Fibroblast of skin of scalp (primary cell): ENCODE data around the gene UGT2B15. TPM values are rescaled to one million over a fixed set of nuclear protein-coding genes. Genes with fewer than 3 reads are reported as not detected.
"Not testable (repeated sequence)": the region's sequence is repeated elsewhere in the genome, so short reads cannot be mapped to it uniquely, and the experiment has no call there.

Source experiments
- DNase-seq: peaks from one replicate; pipeline ENCODE4 v3.0.0-alpha.2; 2013
- polyA plus RNA-seq, 2 experiments: library from polyadenylated mRNA; unstranded; fragments of 120-200 nt; gene quantifications; one replicate each; pipeline ENCODE4 v1.2.1, GENCODE V29; 2013; ENCODE audit not compliant: insufficient read length in 2 of 2

Gene UGT2B15
- polyA plus RNA-seq (2013, experiment 1 of 2; ENCODE audit: insufficient read length): not detected
- not detected for polyA plus RNA-seq (2013, experiment 2 of 2; ENCODE audit: insufficient read length)

GRCh38 chr4:68670479-68670939, at the start of gene UGT2B15:
Gene UGT2B15 (minus strand): TSS chr4:68670652. CDS start chr4:68670618, 34 bp downstream.
- not testable (repeated sequence) for DNase-seq

- DNase-seq: no peak
These were observed 48.6 kb upstream of the UGT2B15 start for GRCh38 chr4:68719075-68719473.

DNA sequence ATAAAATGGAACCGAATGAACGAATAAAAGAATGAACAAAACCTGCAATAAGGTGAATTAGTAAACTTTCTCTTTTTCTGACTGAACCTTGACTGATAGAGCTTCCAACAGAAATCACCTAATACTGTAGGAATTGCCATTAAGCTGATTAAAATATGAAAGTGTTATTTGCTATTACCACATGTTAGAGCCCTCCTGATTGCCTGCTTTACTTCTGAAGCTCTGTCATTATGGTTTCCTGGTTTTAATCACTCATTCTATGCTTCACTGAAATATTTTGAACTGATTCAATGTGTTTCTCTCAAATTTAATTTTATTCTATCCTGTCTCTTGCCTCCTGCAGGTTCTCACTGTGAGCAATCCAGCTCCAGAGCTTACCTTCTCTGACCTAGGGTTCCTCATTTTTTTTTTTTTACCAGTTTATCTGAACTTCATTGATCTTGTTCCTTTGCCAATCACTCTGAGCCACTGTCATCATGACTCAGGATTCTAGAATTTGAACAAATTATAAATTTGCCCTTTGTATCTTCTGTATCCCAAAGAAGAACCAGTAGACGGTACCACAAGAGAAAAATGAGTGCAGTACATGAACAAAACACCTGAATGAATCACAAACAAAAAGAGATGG, 48.1 kb upstream of the UGT2B15 start:
- no peak for DNase-seq

GRCh38 chr4:68717999-68718398, 47.5 kb upstream of the UGT2B15 start:
- DNase-seq: no peak

GRCh38 chr4:68714400-68714799, 43.9 kb upstream of the UGT2B15 start:
- DNase-seq: no peak

DNA sequence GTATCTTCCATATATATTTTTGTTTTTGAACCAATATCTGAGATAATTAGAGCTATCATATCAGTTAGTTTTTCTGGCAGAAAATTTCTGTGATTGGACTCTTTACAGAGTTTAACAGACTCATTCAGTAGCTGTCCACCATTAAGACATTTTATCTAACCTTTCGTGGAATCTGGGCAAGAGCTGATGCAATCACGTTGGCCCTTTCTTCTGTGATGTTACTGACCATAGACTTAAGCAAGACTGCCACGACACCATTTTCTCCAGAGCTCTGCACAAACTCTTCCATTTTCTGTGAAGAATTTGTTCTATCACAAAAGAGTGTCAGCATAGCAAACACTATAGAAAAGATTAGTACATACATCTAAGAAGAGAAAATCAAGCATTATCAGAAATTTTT, 41.8 kb upstream of the UGT2B15 start:
- DNase-seq: no peak

DNA sequence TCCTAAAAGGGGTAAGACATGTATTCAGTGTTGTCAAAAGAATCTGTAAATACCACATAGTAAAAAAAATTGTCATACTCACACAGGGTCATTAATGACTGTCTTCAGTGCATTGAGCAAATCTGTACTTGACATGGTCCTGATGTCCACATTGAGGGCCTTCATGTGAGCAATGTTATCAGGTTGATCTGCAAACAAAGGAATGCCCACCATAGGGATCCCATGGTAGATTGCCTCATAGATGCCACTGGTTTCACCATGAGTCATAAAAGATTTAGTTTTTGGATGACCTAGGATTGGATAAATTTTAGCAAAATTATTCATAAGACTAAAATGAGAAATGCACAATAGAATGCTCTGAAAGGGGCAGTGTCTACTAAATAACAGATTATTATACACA, 38.1 kb upstream of the UGT2B15 start:
- no peak for DNase-seq

GRCh38 chr4:68703168-68703567, 32.7 kb upstream of the UGT2B15 start:
- DNase-seq: peak; percentile 22

DNA sequence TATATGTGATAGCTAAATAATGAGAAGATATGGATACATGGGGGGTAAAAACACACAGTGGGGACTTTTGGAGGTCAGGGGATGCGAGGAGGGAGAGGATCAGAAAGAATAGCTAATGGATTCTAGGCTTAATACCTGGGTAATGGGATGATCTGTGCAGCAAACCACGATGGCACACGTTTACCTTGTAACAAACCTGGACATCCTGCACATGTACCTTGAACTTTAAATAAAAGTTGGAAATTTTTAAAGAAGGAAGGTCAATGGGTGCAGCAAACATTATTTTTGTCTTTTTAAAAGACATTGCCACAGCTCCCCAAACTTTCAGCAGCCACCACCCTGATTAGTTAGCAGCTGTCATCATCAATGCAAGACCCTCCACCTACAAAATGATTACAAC, 29.7 kb upstream of the UGT2B15 start:
- no peak for DNase-seq

DNA sequence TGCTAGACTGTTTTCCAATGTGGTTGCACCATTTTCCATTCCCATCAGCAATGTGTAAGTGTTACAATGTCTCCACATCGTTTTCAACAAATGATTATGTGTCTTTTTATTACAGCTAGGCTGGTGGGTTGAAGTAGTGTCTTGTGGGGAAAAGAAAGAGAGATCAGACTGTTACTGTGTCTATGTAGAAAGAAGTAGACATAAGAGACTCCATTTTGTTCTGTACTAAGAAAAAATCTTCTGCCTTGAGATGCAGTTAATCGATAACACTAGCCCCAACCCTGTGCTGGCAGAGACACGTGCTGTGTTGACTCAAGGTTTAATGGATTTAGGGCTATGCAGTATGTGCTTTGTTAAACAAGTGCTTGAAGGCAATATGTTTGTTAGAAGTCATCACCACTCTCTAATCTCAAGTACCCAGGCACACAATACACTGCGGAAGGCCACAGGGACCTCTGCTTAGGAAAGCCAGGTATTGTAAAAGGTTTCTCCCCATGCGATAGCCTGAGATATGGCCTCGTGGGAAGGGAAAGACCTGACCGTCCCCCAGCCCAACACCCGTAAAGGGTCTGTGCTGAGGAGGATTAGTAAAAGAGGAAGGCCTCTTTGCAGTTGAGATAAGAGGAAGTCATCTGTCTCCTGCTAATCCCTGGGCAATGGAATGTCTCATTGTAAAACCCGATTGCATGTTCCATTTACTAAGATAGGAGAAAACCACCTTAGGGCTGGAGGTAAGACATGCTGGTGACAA, 23.0 kb upstream of the UGT2B15 start:
- DNase-seq: no peak

- DNase-seq: no peak
These were observed 20.7 kb upstream of the UGT2B15 start for GRCh38 chr4:68691186-68691585.

- no peak for DNase-seq
These were observed 12.6 kb upstream of the UGT2B15 start for GRCh38 chr4:68683034-68683433.

DNA sequence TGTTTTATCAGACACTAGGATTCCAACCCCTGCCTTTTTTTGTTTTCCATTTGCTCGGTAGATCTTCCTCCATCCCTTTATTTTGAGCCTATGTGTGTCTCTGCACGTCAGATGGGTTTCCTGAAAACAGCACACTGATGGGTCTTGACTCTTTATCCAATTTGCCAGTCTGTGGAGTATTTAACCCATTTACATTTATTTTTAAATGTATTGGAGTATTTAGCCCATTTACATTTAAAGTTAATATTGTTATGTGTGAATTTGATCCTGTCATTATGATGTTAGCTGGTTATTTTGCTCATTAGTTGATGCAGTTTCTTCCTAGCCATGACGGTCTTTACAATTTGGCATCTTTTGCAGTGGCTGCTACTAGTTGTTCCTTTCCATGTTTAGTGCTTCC, 10.8 kb upstream of the UGT2B15 start:
- not testable (repeated sequence) for DNase-seq

- DNase-seq: no peak
These were observed 2.7 kb upstream of the UGT2B15 start for GRCh38 chr4:68673143-68673542.

- DNase-seq: not testable (repeated sequence)
These were observed 765 bp upstream of the UGT2B15 start for GRCh38 chr4:68671217-68671616.

- DNase-seq: not testable (repeated sequence)
These were observed 1.8 kb downstream of the UGT2B15 start for GRCh38 chr4:68668537-68669163.

GRCh38 chr4:68667551-68667950, 2.9 kb downstream of the UGT2B15 start:
- not testable (repeated sequence) for DNase-seq

- DNase-seq: not testable (repeated sequence)
These were observed 5.7 kb downstream of the UGT2B15 start for GRCh38 chr4:68664721-68665120.

DNA sequence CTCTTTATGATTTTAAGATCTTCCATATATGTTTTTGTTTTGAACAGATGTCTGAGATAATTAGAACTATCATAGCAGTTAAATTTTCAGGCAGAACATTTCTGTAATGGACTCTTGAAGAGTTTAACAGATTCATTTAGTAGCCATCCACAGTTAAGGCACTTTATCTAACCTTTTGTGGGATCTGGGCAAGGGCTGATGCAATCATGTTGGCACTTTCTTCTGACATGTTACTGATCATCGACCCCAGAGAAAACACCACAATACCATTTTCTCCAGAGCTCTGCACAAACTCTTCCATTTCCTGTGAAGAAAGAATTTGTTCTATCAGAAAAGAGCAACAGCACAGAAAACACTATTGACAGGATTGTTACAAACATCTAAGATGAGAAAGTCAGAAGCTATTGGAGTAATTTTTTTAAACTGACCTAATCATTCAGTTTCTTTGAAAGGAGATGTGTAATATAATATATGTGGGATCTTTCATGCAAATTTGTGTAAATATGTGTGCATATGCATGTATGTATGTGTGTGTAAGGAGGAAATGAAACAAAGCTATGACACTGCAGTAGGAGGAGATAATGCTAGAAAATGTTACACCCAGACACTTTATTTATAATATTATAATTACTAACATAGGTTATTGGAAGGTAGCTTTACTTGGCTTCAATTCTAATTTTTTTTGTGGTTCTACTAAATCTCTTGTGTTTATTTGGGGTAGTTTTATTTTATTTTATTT, 7.4 kb downstream of the UGT2B15 start:
- DNase-seq: not testable (repeated sequence)

DNA sequence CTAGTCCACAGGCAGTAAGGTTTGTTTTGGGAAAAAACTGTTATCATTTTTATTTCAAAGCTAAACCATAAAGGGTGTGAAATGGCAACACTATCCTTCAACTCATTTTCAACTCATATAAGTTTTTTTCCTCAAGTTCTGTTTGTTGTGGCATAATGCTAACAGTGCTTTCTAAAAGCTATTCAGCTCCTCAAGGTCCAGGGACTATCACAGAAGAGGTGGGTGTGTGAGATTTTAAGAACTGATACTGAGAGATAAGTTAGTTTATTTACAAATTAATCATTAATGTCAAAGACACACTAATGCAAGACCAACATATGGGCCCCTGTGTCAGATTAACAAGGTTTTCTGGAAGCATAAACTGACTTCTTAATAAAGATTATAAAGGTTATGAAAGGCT, 11.8 kb downstream of the UGT2B15 start:
- no peak for DNase-seq

GRCh38 chr4:68657022-68657594, 13.3 kb downstream of the UGT2B15 start:
- DNase-seq: not testable (repeated sequence)

DNA sequence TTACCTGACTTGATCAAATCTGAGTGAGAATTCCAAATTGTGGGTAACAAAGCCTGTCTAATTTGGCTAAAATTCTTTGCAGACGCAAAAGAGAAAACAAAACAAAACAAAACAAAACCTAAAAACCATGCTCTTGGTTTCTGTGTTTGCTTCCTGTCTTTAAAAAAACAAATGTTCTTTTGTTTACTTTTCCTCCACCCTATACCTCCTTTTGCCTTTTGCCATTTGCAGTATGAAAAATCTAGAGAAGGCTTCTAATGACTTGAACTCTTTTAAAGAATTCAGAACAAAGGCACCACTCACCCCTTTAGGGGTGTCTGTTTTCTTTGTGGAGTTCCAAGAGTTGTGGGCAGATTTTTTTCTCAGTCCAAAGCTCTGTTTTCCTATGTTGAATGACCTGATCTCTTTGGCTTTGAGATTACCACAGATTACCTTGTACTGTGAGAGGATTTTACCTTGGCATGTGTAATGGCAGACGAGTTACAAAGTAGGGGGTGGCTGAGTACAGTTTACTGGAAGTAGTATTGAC, 13.9 kb downstream of the UGT2B15 start:
- not testable (repeated sequence) for DNase-seq
